MM.1S (cell line): ENCODE results near the gene CPVL.

Source experiments
- DNase-seq: peaks from one replicate; pipeline ENCODE4 v3.0.0-alpha.2; 2015
- H2AFZ ChIP-seq: fragments of 300-600 bp; sonication (generic); 2 replicates; pipeline ENCODE4 v1.6.0; 2016; ENCODE audit warnings: antibody characterized with exemption, low read length
- H3F3A ChIP-seq: fragments of 300-600 bp; sonication (generic); 2 replicates; pipeline ENCODE4 v1.6.1; 2016; ENCODE audit warnings: mild to moderate bottlenecking, antibody characterized with exemption, low read length, moderate library complexity, mixed read lengths; ENCODE audit not compliant: insufficient read depth
- H3K27ac ChIP-seq: fragments of 300-600 bp; sonication (generic); 2 replicates; pipeline ENCODE4 v1.5.1; 2016; ENCODE audit warnings: mild to moderate bottlenecking, low read length
- H3K27me3 ChIP-seq: fragments of 300-600 bp; sonication (generic); replicated peaks from 2 replicates; pipeline ENCODE4 v1.6.0; 2016; ENCODE audit warnings: low read length; ENCODE audit not compliant: insufficient read depth
- H3K36me3 ChIP-seq: fragments of 300-600 bp; sonication (generic); replicated peaks from 2 replicates; pipeline ENCODE4 v1.6.1; 2016; ENCODE audit warnings: mild to moderate bottlenecking, low read length, mixed read lengths; ENCODE audit not compliant: insufficient read depth
- H3K4me1 ChIP-seq: fragments of 300-600 bp; sonication (generic); 2 replicates; pipeline ENCODE4 v1.6.1; 2016; ENCODE audit warnings: low read length, mixed read lengths
- H3K4me2 ChIP-seq: fragments of 300-600 bp; sonication (generic); 2 replicates; pipeline ENCODE4 v1.6.0; 2016; ENCODE audit warnings: low read depth, low read length
- H3K4me3 ChIP-seq: fragments of 300-600 bp; sonication (generic); 2 replicates; pipeline ENCODE4 v1.5.1; 2016; ENCODE audit warnings: low read length, mixed read lengths
- H3K79me2 ChIP-seq: fragments of 300-600 bp; sonication (generic); 2 replicates; pipeline ENCODE4 v1.6.1; 2016; ENCODE audit warnings: mixed run types, low read length, mixed read lengths
- H3K9ac ChIP-seq: fragments of 300-600 bp; sonication (generic); 2 replicates; pipeline ENCODE4 v1.6.1; 2016; ENCODE audit warnings: low read length, mixed read lengths
- H3K9me2 ChIP-seq: fragments of 300-600 bp; sonication (generic); replicated peaks from 2 replicates; pipeline ENCODE4 v1.6.1; 2016; ENCODE audit warnings: mild to moderate bottlenecking, low read length, mixed read lengths; ENCODE audit not compliant: insufficient read depth
- H3K9me3 ChIP-seq: fragments of 300-600 bp; sonication (generic); replicated peaks from 2 replicates; pipeline ENCODE4 v1.6.1; 2016; ENCODE audit warnings: mild to moderate bottlenecking, low read length, mixed read lengths; ENCODE audit not compliant: insufficient read depth
- H4K20me1 ChIP-seq: fragments of 300-600 bp; sonication (generic); 2 replicates; pipeline ENCODE4 v1.6.1; 2016; ENCODE audit warnings: mild to moderate bottlenecking, low read length, moderate library complexity, mixed read lengths; ENCODE audit not compliant: insufficient read depth
- CTCF ChIP-seq: fragments of 300-600 bp; sonication (generic); IDR thresholded peaks from 2 replicates; pipeline ENCODE4 v1.5.1; 2016; ENCODE audit warnings: antibody characterized with exemption, low read length, mixed read lengths
- EZH2 ChIP-seq: fragments of 300-600 bp; sonication (generic); optimal IDR thresholded peaks from 2 replicates; pipeline ENCODE3; 2017; ENCODE audit warnings: low read depth, mild to moderate bottlenecking, antibody characterized with exemption, low read length, mixed read lengths
- EZH2phosphoT487 ChIP-seq: fragments of 300-600 bp; sonication (generic); IDR thresholded peaks from 2 replicates; pipeline ENCODE4 v1.6.1; 2018; ENCODE audit warnings: antibody characterized with exemption, low read length

The CPVL gene

GRCh38 chr7:29090836-29091601, 55.3 kb downstream of the CPVL start:
- no peak for TF ChIP-seq EZH2
- no peak for TF ChIP-seq EZH2phosphoT487
- no peak for TF ChIP-seq CTCF
- H3K36me3 ChIP-seq: no peaks in the 10 kb centered on the region
- H4K20me1 ChIP-seq: no peaks in the 10 kb centered on the region
- peaks cover 7% of the 10 kb centered on the region for H3K4me1 ChIP-seq
- H3K9me3 ChIP-seq: no peaks in the 10 kb centered on the region
- H2AFZ ChIP-seq: peak overlapping the region; percentile 29
- no peak overlapping the region for H3K27ac ChIP-seq
- H3K9me2 ChIP-seq: no peaks in the 10 kb centered on the region
- no peak overlapping the region for H3K9ac ChIP-seq
- peaks cover 5% of the 10 kb centered on the region; the same call in 1 of the 2 replicates for H3K27me3 ChIP-seq
- DNase-seq: no peak
- 0 out of 2 replicates have a peak, but pooled peaks cover 3% of the 10 kb centered on the region for H3F3A ChIP-seq
- no peaks in the 10 kb centered on the region for H3K79me2 ChIP-seq
- peak overlapping the region; percentile 43 for H3K4me3 ChIP-seq
- peak overlapping the region; percentile 64 for H3K4me2 ChIP-seq

- Histone ChIP-seq H3K9me2 (no peaks in the 10 kb centered on the region), H3K9me3 (no peaks in the 10 kb centered on the region), H3K27ac (no peak overlapping the region), H3K27me3 (peaks cover 5% of the 10 kb centered on the region; the same call in 1 of the 2 replicates), H3K4me1 (peaks cover 9% of the 10 kb centered on the region), H3F3A (0 out of 2 replicates have a peak, but pooled peaks cover 3% of the 10 kb centered on the region), H3K4me3 (no peak overlapping the region), H3K79me2 (no peaks in the 10 kb centered on the region), H3K4me2 (peak overlapping the region; percentile 64; the same call in 1 of the 2 replicates), H3K9ac (no peak overlapping the region), H2AFZ (no peak overlapping the region), H3K36me3 (no peaks in the 10 kb centered on the region), H4K20me1 (no peaks in the 10 kb centered on the region)
- TF ChIP-seq EZH2 (no peak), CTCF (no peak), EZH2phosphoT487 (no peak)
- no peak for DNase-seq
These were observed 56.1 kb downstream of the CPVL start for GRCh38 chr7:29090151-29090805.

GRCh38 chr7:29087840-29088170, 58.5 kb downstream of the CPVL start:
- Histone ChIP-seq H3K79me2 (no peaks in the 10 kb centered on the region), H3K9me3 (no peaks in the 10 kb centered on the region), H3F3A (0 out of 2 replicates have a peak, but pooled peaks cover 7% of the 10 kb centered on the region), H3K4me3 (no peak overlapping the region), H3K4me2 (peak overlapping the region; percentile 30; the same call in 1 of the 2 replicates), H3K4me1 (peaks cover 15% of the 10 kb centered on the region), H4K20me1 (no peaks in the 10 kb centered on the region), H3K27ac (no peak overlapping the region), H2AFZ (no peak overlapping the region), H3K9ac (no peak overlapping the region), H3K36me3 (no peaks in the 10 kb centered on the region), H3K27me3 (0 out of 2 replicates have a peak, but pooled peaks cover 4% of the 10 kb centered on the region), H3K9me2 (no peaks in the 10 kb centered on the region)
- no peak for DNase-seq
- no peak for TF ChIP-seq EZH2phosphoT487
- no peak for TF ChIP-seq EZH2
- TF ChIP-seq CTCF: no peak
